Measurements from ENCODE around the gene CCDC107.

The CCDC107 gene

DNA sequence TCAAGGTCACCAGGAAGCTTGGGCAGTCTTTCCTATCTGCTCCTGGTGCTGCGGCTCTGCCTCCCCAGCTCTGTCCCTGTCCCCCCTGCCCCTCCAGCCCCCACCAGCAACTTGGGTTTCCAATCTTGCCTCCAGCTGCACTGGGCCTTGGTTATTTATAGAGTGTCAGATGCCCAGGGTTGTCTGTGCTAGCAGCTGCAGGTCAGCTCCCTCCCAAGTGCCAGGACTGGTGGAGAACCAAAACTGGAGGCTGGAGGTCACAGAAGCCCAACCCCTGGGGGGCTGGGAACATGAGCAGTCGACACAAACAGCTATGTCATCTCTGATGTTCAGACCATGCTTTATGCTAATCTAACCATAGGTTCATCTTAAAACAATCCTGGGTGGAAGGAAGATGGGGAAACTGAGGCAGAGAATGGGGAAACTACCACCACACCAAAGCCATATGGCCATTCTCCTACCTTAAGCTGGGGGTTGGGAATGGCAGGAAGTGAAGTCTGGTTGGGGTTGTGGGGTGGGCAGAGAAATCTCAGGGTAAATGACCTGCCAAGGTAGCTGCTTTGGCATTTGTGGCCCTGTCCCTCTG, 30.0 kb downstream of the CCDC107 start:
- TF ChIP-seq, protein P1, sequence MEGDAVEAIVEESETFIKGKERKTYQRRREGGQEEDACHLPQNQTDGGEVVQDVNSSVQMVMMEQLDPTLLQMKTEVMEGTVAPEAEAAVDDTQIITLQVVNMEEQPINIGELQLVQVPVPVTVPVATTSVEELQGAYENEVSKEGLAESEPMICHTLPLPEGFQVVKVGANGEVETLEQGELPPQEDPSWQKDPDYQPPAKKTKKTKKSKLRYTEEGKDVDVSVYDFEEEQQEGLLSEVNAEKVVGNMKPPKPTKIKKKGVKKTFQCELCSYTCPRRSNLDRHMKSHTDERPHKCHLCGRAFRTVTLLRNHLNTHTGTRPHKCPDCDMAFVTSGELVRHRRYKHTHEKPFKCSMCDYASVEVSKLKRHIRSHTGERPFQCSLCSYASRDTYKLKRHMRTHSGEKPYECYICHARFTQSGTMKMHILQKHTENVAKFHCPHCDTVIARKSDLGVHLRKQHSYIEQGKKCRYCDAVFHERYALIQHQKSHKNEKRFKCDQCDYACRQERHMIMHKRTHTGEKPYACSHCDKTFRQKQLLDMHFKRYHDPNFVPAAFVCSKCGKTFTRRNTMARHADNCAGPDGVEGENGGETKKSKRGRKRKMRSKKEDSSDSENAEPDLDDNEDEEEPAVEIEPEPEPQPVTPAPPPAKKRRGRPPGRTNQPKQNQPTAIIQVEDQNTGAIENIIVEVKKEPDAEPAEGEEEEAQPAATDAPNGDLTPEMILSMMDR (IDR thresholded peaks at IDR 0.05), result no peak

- TF ChIP-seq, protein P1 (IDR thresholded peaks at IDR 0.05), result no peak
Observed at GRCh38 chr9:35688558-35689541, 30.8 kb downstream of the CCDC107 start.

DNA sequence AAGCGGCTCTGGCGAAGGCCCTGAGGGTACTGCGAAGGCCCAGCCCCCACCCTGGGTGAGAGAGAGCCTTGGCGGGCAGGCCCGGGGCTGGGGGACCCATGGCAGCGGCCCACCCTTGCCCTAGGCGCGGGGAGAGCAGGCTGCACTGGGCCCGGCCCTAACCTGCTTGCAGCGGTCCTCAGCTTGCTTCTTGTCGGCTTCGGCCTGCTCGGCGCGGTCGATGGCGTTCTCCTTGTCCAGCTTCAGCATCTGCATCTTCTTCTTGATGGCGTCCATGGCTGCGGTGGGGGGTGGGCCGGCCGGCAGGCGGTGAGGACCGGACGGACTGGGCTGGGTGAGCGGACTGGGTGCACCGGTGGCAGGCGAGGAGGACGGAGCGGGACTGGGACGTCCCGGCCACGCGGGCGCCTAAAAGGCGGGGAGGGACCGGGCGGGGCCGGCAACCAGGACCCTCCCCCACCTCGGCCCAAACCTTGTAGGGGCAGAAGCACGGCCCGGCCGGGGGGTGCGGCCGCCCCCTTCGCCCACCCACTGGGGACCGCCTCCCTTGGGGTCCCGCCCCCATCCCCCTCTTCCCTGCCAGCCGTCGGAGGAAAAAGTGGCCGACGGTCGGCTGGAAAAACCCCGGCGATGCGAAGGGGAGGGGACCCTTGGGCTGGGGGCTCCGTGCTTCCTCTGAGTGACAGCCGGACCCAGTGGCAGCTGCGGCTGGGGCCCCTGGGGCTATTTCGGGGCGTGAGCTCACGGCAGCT, 31.6 kb downstream of the CCDC107 start, which contains the start of gene TPM2:
Gene TPM2, minus strand, starts transcription at position 384 of the 752 bp plus-strand sequence. Its CDS starts 108 bp downstream, at position 276.
- TF ChIP-seq, protein P1 (IDR thresholded peaks at IDR 0.05), result no peak

DNA sequence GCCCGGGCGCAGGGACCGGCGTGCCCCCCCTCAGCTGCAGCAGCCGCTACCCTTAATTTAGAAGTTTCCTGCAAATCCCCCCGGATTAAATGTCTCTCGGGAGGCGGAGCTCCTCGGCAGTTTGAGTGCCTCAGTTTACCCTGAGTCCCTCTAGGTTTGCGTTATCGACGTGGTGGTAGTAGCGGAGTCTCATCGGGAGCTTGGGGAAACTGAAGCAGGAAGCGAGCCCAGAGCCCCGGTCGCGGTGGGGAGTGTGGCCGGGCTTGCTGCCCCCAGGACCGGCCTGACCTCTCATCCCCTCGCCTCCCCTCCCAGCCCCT, 32.2 kb downstream of the CCDC107 start:
- TF ChIP-seq, protein P1 (IDR thresholded peaks at IDR 0.05), result no peak

DNA sequence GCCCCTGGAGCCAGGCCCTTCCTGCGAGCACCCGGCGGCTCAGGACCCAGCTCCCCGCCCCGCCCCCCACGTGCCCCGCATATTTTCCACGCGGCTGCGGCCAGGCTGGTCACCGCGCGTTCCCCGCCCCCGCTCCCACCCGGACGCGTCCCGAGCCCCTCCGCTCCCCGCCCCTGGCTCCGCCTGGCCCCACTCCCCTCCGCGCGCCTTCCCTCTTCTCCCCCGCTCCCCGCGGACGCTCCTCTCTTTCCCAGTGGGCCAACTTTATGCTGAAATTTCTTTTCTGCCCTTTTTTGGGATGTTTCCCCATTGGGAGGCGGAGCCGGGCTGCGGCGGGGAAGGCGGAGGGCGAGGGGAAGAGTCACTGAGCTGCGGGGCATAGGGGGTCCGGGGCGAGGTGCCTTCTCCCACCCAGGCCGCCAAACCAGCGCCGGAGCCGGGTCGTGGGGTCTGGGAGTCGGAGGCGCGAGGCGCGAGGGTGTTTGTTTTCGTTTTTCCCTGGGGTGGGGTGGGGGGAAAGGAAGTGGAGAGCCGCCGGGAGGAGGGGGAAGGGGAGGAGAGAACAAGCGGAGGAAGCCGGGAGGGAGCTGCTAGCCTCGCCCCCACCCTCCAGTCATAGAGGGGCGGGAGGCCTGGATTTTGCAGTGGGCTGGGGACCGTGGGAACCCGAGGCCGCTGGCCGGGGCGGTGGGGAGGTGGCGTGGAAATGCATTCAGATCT, 32.7 kb downstream of the CCDC107 start:
- TF ChIP-seq, protein P1 (IDR thresholded peaks at IDR 0.05), result no peak

GRCh38 chr9:35691334-35691650, 33.2 kb downstream of the CCDC107 start:
- TF ChIP-seq, protein P1 (IDR thresholded peaks at IDR 0.05), result no peak

DNA sequence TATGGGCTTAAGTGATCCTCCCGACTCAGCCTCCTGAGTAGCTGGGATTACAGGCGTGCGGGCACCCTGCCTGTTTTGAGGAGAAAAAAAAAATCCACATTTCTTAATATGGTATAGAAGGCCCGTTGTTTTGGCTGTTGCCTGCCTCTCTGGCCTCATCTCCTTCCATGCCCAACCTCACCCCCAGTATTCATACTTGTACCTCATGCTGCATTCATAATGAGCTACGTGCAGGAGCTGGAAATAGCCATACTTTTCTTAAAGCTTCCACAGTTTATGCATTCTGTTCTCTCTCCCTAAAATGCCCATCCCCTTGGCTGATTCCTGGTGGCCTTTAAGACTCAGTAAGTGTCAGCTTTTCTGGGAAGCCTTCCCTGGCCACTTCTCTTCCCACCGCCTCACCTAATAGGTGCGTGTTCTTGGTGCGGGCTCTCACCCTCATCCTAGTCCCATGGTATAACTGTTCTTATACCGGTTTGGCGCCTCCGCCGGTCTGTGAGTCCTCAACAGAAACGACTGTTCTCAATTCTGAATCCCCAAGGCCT, 33.7 kb downstream of the CCDC107 start:
- TF ChIP-seq, protein P1 (IDR thresholded peaks at IDR 0.05), result no peak

All from LNCAP (cell line).